Activated T-helper 17 cell treated with anti-CD3 and anti-CD28 coated beads, Interleukin-2, amount 50 U/mL, for 72 hours (primary cell): ENCODE results near the gene IGFBP5. TPM values are rescaled to one million over a fixed set of nuclear protein-coding genes. Genes with fewer than 3 reads are reported as not detected.

Source experiments
- ATAC-seq: fragments of 150-1000 bp; cut with Tn5 transposase; replicated peaks from 2 replicates; pipeline ENCODE4 v1.10.0; 2021; ENCODE audit warnings: mild to moderate bottlenecking, moderate library complexity
- H3K27ac Mint-ChIP-seq: one replicate; pipeline ENCODE4 v1.8.0; 2022; ENCODE audit warnings: mixed read lengths
- H3K27me3 Mint-ChIP-seq: one replicate; pipeline ENCODE4 v1.8.0; 2022; ENCODE audit warnings: mixed read lengths
- H3K36me3 Mint-ChIP-seq: one replicate; pipeline ENCODE4 v1.8.0; 2022; ENCODE audit warnings: low read depth, mild to moderate bottlenecking, mixed read lengths
- H3K4me1 Mint-ChIP-seq: one replicate; pipeline ENCODE4 v1.8.0; 2022; ENCODE audit warnings: mixed read lengths
- H3K4me3 Mint-ChIP-seq: one replicate; pipeline ENCODE4 v1.8.0; 2022; ENCODE audit warnings: mild to moderate bottlenecking, mixed read lengths
- H3K9me3 Mint-ChIP-seq: one replicate; pipeline ENCODE4 v1.8.0; 2022; ENCODE audit warnings: mixed read lengths
- total RNA-seq, 2 donors: library from RNA; stranded (reverse); gene quantifications; one replicate each; pipeline ENCODE4 v1.2.3, GENCODE V29; 2022

Gene IGFBP5
- total RNA-seq, 2 donors from 2014 or later, result not detected

- Mint-ChIP-seq H3K27me3 (peaks cover 5% of the 10 kb centered on the region), H3K4me3 (no peak overlapping the region), H3K36me3 (no peaks in the 10 kb centered on the region), H3K27ac (no peak overlapping the region), H3K9me3 (no peaks in the 10 kb centered on the region), H3K4me1 (no peaks in the 10 kb centered on the region)
- ATAC-seq, result no peak
These were observed 37.4 kb downstream of the IGFBP5 start for GRCh38 chr2:216657980-216658379.

GRCh38 chr2:216657086-216657855, 38.1 kb downstream of the IGFBP5 start:
- no peak overlapping the region for H3K27ac Mint-ChIP-seq
- H3K27me3 Mint-ChIP-seq, result peaks cover 10% of the 10 kb centered on the region
- no peak overlapping the region for H3K4me3 Mint-ChIP-seq
- no peaks in the 10 kb centered on the region for H3K4me1 Mint-ChIP-seq
- no peaks in the 10 kb centered on the region for H3K36me3 Mint-ChIP-seq
- no peak for ATAC-seq
- no peaks in the 10 kb centered on the region for H3K9me3 Mint-ChIP-seq

- ATAC-seq, result no peak
- no peak overlapping the region for H3K4me3 Mint-ChIP-seq
- H3K27me3 Mint-ChIP-seq, result peaks cover 14% of the 10 kb centered on the region
- no peaks in the 10 kb centered on the region for H3K4me1 Mint-ChIP-seq
- H3K9me3 Mint-ChIP-seq, result no peaks in the 10 kb centered on the region
- H3K27ac Mint-ChIP-seq, result no peak overlapping the region
- no peaks in the 10 kb centered on the region for H3K36me3 Mint-ChIP-seq
These were observed 40.8 kb downstream of the IGFBP5 start for GRCh38 chr2:216654528-216655052.

- no peak for ATAC-seq
- Mint-ChIP-seq H3K4me3 (no peak overlapping the region), H3K27ac (no peak overlapping the region), H3K4me1 (no peaks in the 10 kb centered on the region), H3K36me3 (no peaks in the 10 kb centered on the region), H3K27me3 (peaks cover 14% of the 10 kb centered on the region), H3K9me3 (no peaks in the 10 kb centered on the region)
These were observed 41.4 kb downstream of the IGFBP5 start for GRCh38 chr2:216653931-216654365.

GRCh38 chr2:216653093-216653799, 42.1 kb downstream of the IGFBP5 start:
- Mint-ChIP-seq H3K4me1 (no peaks in the 10 kb centered on the region), H3K27me3 (peaks cover 14% of the 10 kb centered on the region), H3K36me3 (no peaks in the 10 kb centered on the region), H3K9me3 (no peaks in the 10 kb centered on the region), H3K27ac (no peak overlapping the region), H3K4me3 (no peak overlapping the region)
- no peak for ATAC-seq

GRCh38 chr2:216652566-216652965, 42.8 kb downstream of the IGFBP5 start:
- H3K9me3 Mint-ChIP-seq, result no peaks in the 10 kb centered on the region
- H3K27ac Mint-ChIP-seq, result no peak overlapping the region
- no peak overlapping the region for H3K4me3 Mint-ChIP-seq
- H3K27me3 Mint-ChIP-seq, result peaks cover 9% of the 10 kb centered on the region
- no peaks in the 10 kb centered on the region for H3K4me1 Mint-ChIP-seq
- ATAC-seq, result no peak
- no peaks in the 10 kb centered on the region for H3K36me3 Mint-ChIP-seq

GRCh38 chr2:216651351-216651881, 43.9 kb downstream of the IGFBP5 start:
- Mint-ChIP-seq H3K4me3 (no peak overlapping the region), H3K9me3 (no peaks in the 10 kb centered on the region), H3K27me3 (peaks cover 9% of the 10 kb centered on the region), H3K36me3 (no peaks in the 10 kb centered on the region), H3K27ac (no peak overlapping the region), H3K4me1 (no peaks in the 10 kb centered on the region)
- ATAC-seq, result no peak

GRCh38 chr2:216650626-216651257, 44.6 kb downstream of the IGFBP5 start:
- no peaks in the 10 kb centered on the region for H3K36me3 Mint-ChIP-seq
- no peaks in the 10 kb centered on the region for H3K4me1 Mint-ChIP-seq
- no peaks in the 10 kb centered on the region for H3K9me3 Mint-ChIP-seq
- peaks cover 9% of the 10 kb centered on the region for H3K27me3 Mint-ChIP-seq
- H3K4me3 Mint-ChIP-seq, result no peak overlapping the region
- H3K27ac Mint-ChIP-seq, result no peak overlapping the region
- no peak for ATAC-seq

- ATAC-seq, result no peak
- Mint-ChIP-seq H3K27me3 (peaks cover 9% of the 10 kb centered on the region), H3K27ac (no peak overlapping the region), H3K36me3 (no peaks in the 10 kb centered on the region), H3K4me1 (no peaks in the 10 kb centered on the region), H3K9me3 (no peaks in the 10 kb centered on the region), H3K4me3 (no peak overlapping the region)
These were observed 45.8 kb downstream of the IGFBP5 start for GRCh38 chr2:216649574-216649973.

- no peak overlapping the region for H3K4me3 Mint-ChIP-seq
- no peaks in the 10 kb centered on the region for H3K9me3 Mint-ChIP-seq
- no peaks in the 10 kb centered on the region for H3K36me3 Mint-ChIP-seq
- peaks cover 9% of the 10 kb centered on the region for H3K27me3 Mint-ChIP-seq
- H3K27ac Mint-ChIP-seq, result no peak overlapping the region
- H3K4me1 Mint-ChIP-seq, result no peaks in the 10 kb centered on the region
- no peak for ATAC-seq
These were observed 47.2 kb downstream of the IGFBP5 start for GRCh38 chr2:216648105-216648504.

GRCh38 chr2:216646116-216646515, 49.2 kb downstream of the IGFBP5 start:
- no peak for ATAC-seq
- no peaks in the 10 kb centered on the region for H3K36me3 Mint-ChIP-seq
- H3K27me3 Mint-ChIP-seq, result peaks cover 7% of the 10 kb centered on the region
- H3K9me3 Mint-ChIP-seq, result no peaks in the 10 kb centered on the region
- H3K27ac Mint-ChIP-seq, result no peak overlapping the region
- H3K4me3 Mint-ChIP-seq, result no peak overlapping the region
- H3K4me1 Mint-ChIP-seq, result no peaks in the 10 kb centered on the region

GRCh38 chr2:216645636-216645950, 49.8 kb downstream of the IGFBP5 start:
- H3K4me3 Mint-ChIP-seq, result no peak overlapping the region
- H3K36me3 Mint-ChIP-seq, result no peaks in the 10 kb centered on the region
- ATAC-seq, result no peak
- no peaks in the 10 kb centered on the region for H3K9me3 Mint-ChIP-seq
- no peaks in the 10 kb centered on the region for H3K4me1 Mint-ChIP-seq
- peaks cover 6% of the 10 kb centered on the region for H3K27me3 Mint-ChIP-seq
- H3K27ac Mint-ChIP-seq, result no peak overlapping the region

- Mint-ChIP-seq H3K27ac (no peak overlapping the region), H3K36me3 (no peaks in the 10 kb centered on the region), H3K9me3 (no peaks in the 10 kb centered on the region), H3K4me3 (no peak overlapping the region), H3K4me1 (no peaks in the 10 kb centered on the region), H3K27me3 (peaks cover 4% of the 10 kb centered on the region)
- no peak for ATAC-seq
These were observed 50.3 kb downstream of the IGFBP5 start for GRCh38 chr2:216644842-216645635.
